Measurements from ENCODE around the gene GPI.

GPI gene

DNA sequence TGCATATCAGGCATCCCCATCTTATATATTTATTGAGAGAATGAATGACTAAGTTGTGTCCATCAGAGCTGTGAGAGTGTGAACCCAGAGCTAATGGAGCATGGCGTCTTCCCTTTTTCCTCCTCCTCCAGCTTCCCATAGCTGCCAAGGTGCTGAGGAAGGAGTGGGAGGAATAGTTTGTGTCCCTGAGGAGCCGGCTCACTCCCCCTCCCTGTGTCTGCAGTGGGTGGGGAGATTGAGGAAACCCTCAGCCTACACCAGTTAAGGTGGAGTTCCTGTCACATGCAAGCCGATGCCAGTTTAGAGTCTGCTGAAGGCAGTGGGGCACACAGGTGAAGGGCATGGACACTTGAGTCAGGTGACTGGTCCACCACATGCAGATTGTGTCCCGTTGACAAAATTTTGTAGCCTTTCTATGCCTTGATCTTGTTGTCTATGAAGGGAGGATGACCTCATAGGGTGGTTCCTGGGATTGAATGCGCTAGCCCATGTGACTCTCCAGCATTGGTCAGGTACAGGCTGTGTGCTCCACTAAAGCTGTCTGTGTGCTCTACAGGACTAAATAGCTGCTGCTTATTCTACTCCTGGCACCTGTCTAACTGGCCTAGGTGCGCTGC lies 47.6 kb upstream of the GPI start:
- Histone ChIP-seq H3K9me2 (replicated peaks; ENCODE audit: control insufficient read depth, low read length) (no peaks in the 10 kb centered on the region), H3K27ac (ENCODE audit: low read depth, low read length) (no peak overlapping the region)

GRCh38 chr19:34319230-34319585 lies 45.8 kb upstream of the GPI start:
- no peak overlapping the region for H3K4me3 ChIP-seq (ENCODE audit: low read length)
- H3K79me2 ChIP-seq (ENCODE audit: control insufficient read depth, low read length) = peaks cover 26% of the 10 kb centered on the region
- no peaks in the 10 kb centered on the region for H3K9me3 ChIP-seq (ENCODE audit: control insufficient read depth, insufficient read depth, low read length)
- no peaks in the 10 kb centered on the region; the same call in 1 of the 2 replicates for H3F3A ChIP-seq (ENCODE audit: control insufficient read depth, insufficient read depth)
- peaks cover 35% of the 10 kb centered on the region for H3K4me1 ChIP-seq (ENCODE audit: control insufficient read depth, low read length)
- no peaks in the 10 kb centered on the region for H4K20me1 ChIP-seq (ENCODE audit: control insufficient read depth, insufficient read depth, low read depth, low read length)
- TF ChIP-seq, protein P1, sequence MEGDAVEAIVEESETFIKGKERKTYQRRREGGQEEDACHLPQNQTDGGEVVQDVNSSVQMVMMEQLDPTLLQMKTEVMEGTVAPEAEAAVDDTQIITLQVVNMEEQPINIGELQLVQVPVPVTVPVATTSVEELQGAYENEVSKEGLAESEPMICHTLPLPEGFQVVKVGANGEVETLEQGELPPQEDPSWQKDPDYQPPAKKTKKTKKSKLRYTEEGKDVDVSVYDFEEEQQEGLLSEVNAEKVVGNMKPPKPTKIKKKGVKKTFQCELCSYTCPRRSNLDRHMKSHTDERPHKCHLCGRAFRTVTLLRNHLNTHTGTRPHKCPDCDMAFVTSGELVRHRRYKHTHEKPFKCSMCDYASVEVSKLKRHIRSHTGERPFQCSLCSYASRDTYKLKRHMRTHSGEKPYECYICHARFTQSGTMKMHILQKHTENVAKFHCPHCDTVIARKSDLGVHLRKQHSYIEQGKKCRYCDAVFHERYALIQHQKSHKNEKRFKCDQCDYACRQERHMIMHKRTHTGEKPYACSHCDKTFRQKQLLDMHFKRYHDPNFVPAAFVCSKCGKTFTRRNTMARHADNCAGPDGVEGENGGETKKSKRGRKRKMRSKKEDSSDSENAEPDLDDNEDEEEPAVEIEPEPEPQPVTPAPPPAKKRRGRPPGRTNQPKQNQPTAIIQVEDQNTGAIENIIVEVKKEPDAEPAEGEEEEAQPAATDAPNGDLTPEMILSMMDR (IDR thresholded peaks at IDR 0.05; ENCODE audit: low read depth, low read length, poor library complexity, severe bottlenecking) = no peak
- no peak for TF ChIP-seq EZH2phosphoT487 (IDR thresholded peaks at IDR 0.05; ENCODE audit: borderline replicate concordance, low read length)
- no peaks in the 10 kb centered on the region for H3K27me3 ChIP-seq (ENCODE audit: control insufficient read depth, low read length)
- peaks cover 6% of the 10 kb centered on the region for H3K36me3 ChIP-seq (ENCODE audit: control insufficient read depth, low read length)
- H3K4me2 ChIP-seq (ENCODE audit: low read length) = no peak overlapping the region
- H3K27ac ChIP-seq (ENCODE audit: low read depth, low read length) = no peak overlapping the region
- no peaks in the 10 kb centered on the region for H3K9me2 ChIP-seq (replicated peaks; ENCODE audit: control insufficient read depth, low read length)

More for the DNA sequence above, 47.6 kb upstream of the GPI start:
- peaks cover 49% of the 10 kb centered on the region for H3K4me1 ChIP-seq (ENCODE audit: control insufficient read depth, low read length)
- 0 out of 2 replicates have a peak overlapping the region, but pooled peaks have one; percentile 7 for H3K4me2 ChIP-seq (ENCODE audit: low read length)
- TF ChIP-seq, protein P1 (IDR thresholded peaks at IDR 0.05; ENCODE audit: low read depth, low read length, poor library complexity, severe bottlenecking) = no peak
- TF ChIP-seq EZH2phosphoT487 (IDR thresholded peaks at IDR 0.05; ENCODE audit: borderline replicate concordance, low read length) = no peak
- H3F3A ChIP-seq (ENCODE audit: control insufficient read depth, insufficient read depth) = no peaks in the 10 kb centered on the region; the same call in 1 of the 2 replicates
- H3K36me3 ChIP-seq (ENCODE audit: control insufficient read depth, low read length) = peaks cover 3% of the 10 kb centered on the region; the same call in 1 of the 2 replicates
- H3K27me3 ChIP-seq (ENCODE audit: control insufficient read depth, low read length) = no peaks in the 10 kb centered on the region
- no peaks in the 10 kb centered on the region for H4K20me1 ChIP-seq (ENCODE audit: control insufficient read depth, insufficient read depth, low read depth, low read length)
- H3K4me3 ChIP-seq (ENCODE audit: low read length) = no peak overlapping the region
- H3K9me3 ChIP-seq (ENCODE audit: control insufficient read depth, insufficient read depth, low read length) = no peaks in the 10 kb centered on the region
- peaks cover 33% of the 10 kb centered on the region for H3K79me2 ChIP-seq (ENCODE audit: control insufficient read depth, low read length)

- Histone ChIP-seq H3K9me2 (replicated peaks; ENCODE audit: control insufficient read depth, low read length) (no peaks in the 10 kb centered on the region), H4K20me1 (ENCODE audit: control insufficient read depth, insufficient read depth, low read depth, low read length) (no peaks in the 10 kb centered on the region), H3K27ac (ENCODE audit: low read depth, low read length) (no peak overlapping the region)
Measured at GRCh38 chr19:34319785-34320184, 45.2 kb upstream of the GPI start.

More at GRCh38 chr19:34319785-34320184, 45.2 kb upstream of the GPI start:
- Histone ChIP-seq H3K4me3 (ENCODE audit: low read length) (no peak overlapping the region), H3K36me3 (ENCODE audit: control insufficient read depth, low read length) (peaks cover 6% of the 10 kb centered on the region), H3K79me2 (ENCODE audit: control insufficient read depth, low read length) (peaks cover 26% of the 10 kb centered on the region), H3K27me3 (ENCODE audit: control insufficient read depth, low read length) (no peaks in the 10 kb centered on the region), H3K4me1 (ENCODE audit: control insufficient read depth, low read length) (peaks cover 29% of the 10 kb centered on the region), H3K9me3 (ENCODE audit: control insufficient read depth, insufficient read depth, low read length) (no peaks in the 10 kb centered on the region), H3K4me2 (ENCODE audit: low read length) (no peak overlapping the region), H3F3A (ENCODE audit: control insufficient read depth, insufficient read depth) (no peaks in the 10 kb centered on the region)
- TF ChIP-seq, protein P1 (IDR thresholded peaks at IDR 0.05; ENCODE audit: low read depth, low read length, poor library complexity, severe bottlenecking) = no peak
- no peak for TF ChIP-seq EZH2phosphoT487 (IDR thresholded peaks at IDR 0.05; ENCODE audit: borderline replicate concordance, low read length)

All from DOHH2 (cell line).